PC-9 (cell line): ENCODE data around the gene ZNF284. TPM values are rescaled to one million over a fixed set of nuclear protein-coding genes. Genes with fewer than 3 reads are reported as not detected.

ENCODE experiments used
- BruUV-seq: library from RNA; stranded (reverse); fragments of 400-500 nt; replicated peaks from 2 replicates; lab custom pipeline; 2021; lab: Mats Ljungman, UMichigan
- CTCF ChIA-PET: fragments of 300-600 bp; sonication (Branson Sonifier 250); formaldehyde crosslinking; loops from one replicate; lab custom pipeline; 2022; ENCODE audit warnings: antibody characterized with exemption; lab: Charles Lee
- POLR2A ChIA-PET: fragments of 300-600 bp; sonication (Branson Sonifier 250); formaldehyde crosslinking; loops from one replicate; lab custom pipeline; 2022; ENCODE audit warnings: antibody characterized with exemption; ENCODE audit not compliant: unreplicated experiment; lab: Charles Lee
- DNase-seq, 2 experiments: peaks; one replicate each; pipeline versions ENCODE4 v3.0.0 to v3.0.0-alpha.2; 2015 to 2022; ENCODE audit warnings: mixed read lengths in 1 of 2
- H2AFZ ChIP-seq: fragments of 200-600 bp; sonication (generic); 2 replicates; pipeline ENCODE4 v1.8.1; 2017; ENCODE audit warnings: antibody characterized with exemption
- H3F3A ChIP-seq: fragments of 200-600 bp; sonication (generic); 2 replicates; pipeline ENCODE4 v1.8.1; 2017; ENCODE audit warnings: antibody characterized with exemption, mild to moderate bottlenecking, low read depth; ENCODE audit not compliant: insufficient read depth
- H3K27ac ChIP-seq: fragments of 200-600 bp; sonication (generic); 2 replicates; pipeline ENCODE4 v1.6.1; 2016; ENCODE audit warnings: mixed run types
- H3K27me3 ChIP-seq: fragments of 200-600 bp; sonication (generic); 2 replicates; pipeline ENCODE4 v1.6.1; 2016; ENCODE audit warnings: low read depth, mixed run types; ENCODE audit not compliant: insufficient read depth
- H3K36me3 ChIP-seq: fragments of 200-600 bp; sonication (generic); 2 replicates; pipeline ENCODE4 v1.6.1; 2016; ENCODE audit warnings: low read depth, mixed run types
- H3K4me1 ChIP-seq: fragments of 200-600 bp; sonication (generic); replicated peaks from 2 replicates; pipeline ENCODE4 v1.6.1; 2016; ENCODE audit warnings: mixed run types; ENCODE audit not compliant: insufficient read depth
- H3K4me2 ChIP-seq: fragments of 200-600 bp; sonication (generic); 2 replicates; pipeline ENCODE4 v1.6.1; 2017; ENCODE audit warnings: mixed run types
- H3K4me3 ChIP-seq: fragments of 200-600 bp; sonication (generic); 2 replicates; pipeline ENCODE4 v1.6.1; 2016; ENCODE audit warnings: mixed run types
- H3K79me2 ChIP-seq: fragments of 200-600 bp; sonication (generic); 2 replicates; pipeline ENCODE4 v1.6.1; 2017; ENCODE audit warnings: low read depth, mixed run types
- H3K9me2 ChIP-seq: fragments of 200-600 bp; sonication (generic); 2 replicates; pipeline ENCODE4 v1.8.1; 2017; ENCODE audit warnings: mild to moderate bottlenecking; ENCODE audit not compliant: insufficient read depth
- H3K9me3 ChIP-seq: fragments of 200-600 bp; sonication (generic); 2 replicates; pipeline ENCODE4 v1.8.1; 2016; ENCODE audit warnings: low read depth; ENCODE audit not compliant: insufficient read depth
- H4K20me1 ChIP-seq: fragments of 200-600 bp; sonication (generic); 2 replicates; pipeline ENCODE4 v1.8.1; 2017; ENCODE audit not compliant: insufficient read depth
- EZH2 ChIP-seq: fragments of 200-600 bp; sonication (generic); IDR thresholded peaks from 2 replicates; pipeline ENCODE4 v1.8.0; 2017; ENCODE audit warnings: antibody characterized with exemption, low read depth
- intact Hi-C: fragments of 100-400 bp; cut with micrococcal nuclease; formaldehyde crosslinking; loops from one replicate; pipeline ENCODE4 v1.10.0; 2022; ENCODE audit not compliant: unreplicated experiment
- total RNA-seq: library from RNA; stranded (reverse); gene quantifications from 2 replicates; pipeline ENCODE4 v1.2.3, GENCODE V29; 2021
- TF ChIP-seq, protein P1 (sequence below): fragments of 200-600 bp; sonication (generic); conservative IDR thresholded peaks from 2 replicates; pipeline ENCODE4 v1.6.1; 2017; ENCODE audit warnings: mixed run types, antibody characterized with exemption, mild to moderate bottlenecking, moderate library complexity

ZNF284 gene
- total RNA-seq, 1 experiment from 2014 or later = 2.0 TPM

DNA sequence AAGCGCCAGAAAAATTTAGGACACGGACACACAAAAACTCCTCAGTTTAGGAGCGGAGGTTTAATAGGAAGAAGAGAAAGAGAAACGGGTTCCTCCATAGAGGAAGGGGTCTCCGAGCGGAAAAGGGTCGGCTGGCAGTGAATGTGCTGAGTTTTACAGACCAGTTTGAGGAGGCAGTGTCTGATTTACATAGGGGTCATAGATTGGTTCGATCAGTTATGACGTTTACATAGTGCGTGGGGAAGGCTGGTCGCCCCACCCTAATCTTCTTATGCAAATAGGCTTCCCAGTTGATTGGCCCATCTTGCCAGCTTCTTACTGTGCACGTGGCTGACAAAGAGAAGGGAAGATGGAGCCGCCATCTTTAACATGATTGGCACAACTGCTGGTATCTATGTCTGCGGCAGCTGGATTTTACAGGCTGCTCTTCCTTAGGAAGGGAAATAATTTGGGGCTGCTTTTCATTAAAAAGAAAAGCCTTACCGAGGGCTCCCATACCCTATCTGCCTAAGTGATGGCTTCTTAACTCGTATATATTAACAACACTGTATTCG, 40.0 kb downstream of the ZNF284 start:
- H3K4me3 ChIP-seq = peak overlapping the region; percentile 80
- peak in 1 of 2 experiments; percentile 11 for DNase-seq

GRCh38 chr19:44112802-44113137, 40.8 kb downstream of the ZNF284 start:
- H3K9me3 ChIP-seq = peaks cover 34% of the 10 kb centered on the region
- H3K4me2 ChIP-seq = peak overlapping the region; percentile 91
- H3K9me2 ChIP-seq = no peaks in the 10 kb centered on the region
- ChIA-PET CTCF (no interaction called here), POLR2A (no interaction called here)
- no peaks in the 10 kb centered on the region for H3F3A ChIP-seq
- no peaks in the 10 kb centered on the region; the same call in 1 of the 2 replicates for H3K36me3 ChIP-seq
- peaks cover 14% of the 10 kb centered on the region; the same call in 1 of the 2 replicates for H3K4me1 ChIP-seq
- DNase-seq = no peak
- TF ChIP-seq, protein P1, sequence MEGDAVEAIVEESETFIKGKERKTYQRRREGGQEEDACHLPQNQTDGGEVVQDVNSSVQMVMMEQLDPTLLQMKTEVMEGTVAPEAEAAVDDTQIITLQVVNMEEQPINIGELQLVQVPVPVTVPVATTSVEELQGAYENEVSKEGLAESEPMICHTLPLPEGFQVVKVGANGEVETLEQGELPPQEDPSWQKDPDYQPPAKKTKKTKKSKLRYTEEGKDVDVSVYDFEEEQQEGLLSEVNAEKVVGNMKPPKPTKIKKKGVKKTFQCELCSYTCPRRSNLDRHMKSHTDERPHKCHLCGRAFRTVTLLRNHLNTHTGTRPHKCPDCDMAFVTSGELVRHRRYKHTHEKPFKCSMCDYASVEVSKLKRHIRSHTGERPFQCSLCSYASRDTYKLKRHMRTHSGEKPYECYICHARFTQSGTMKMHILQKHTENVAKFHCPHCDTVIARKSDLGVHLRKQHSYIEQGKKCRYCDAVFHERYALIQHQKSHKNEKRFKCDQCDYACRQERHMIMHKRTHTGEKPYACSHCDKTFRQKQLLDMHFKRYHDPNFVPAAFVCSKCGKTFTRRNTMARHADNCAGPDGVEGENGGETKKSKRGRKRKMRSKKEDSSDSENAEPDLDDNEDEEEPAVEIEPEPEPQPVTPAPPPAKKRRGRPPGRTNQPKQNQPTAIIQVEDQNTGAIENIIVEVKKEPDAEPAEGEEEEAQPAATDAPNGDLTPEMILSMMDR = no peak
- no peak for TF ChIP-seq EZH2
- no peaks in the 10 kb centered on the region for H3K27me3 ChIP-seq
- intact Hi-C loops = loop anchor here (1.0 to 10.0 kb wide), 7 partner anchors 18 to 192 kb away; partner anchors contain the start of genes ZNF155, ZNF222, ZNF224 and ZNF235
- H3K27ac ChIP-seq = no peak overlapping the region
- peak overlapping the region; percentile 91 for H2AFZ ChIP-seq
- H3K79me2 ChIP-seq = no peaks in the 10 kb centered on the region
- H4K20me1 ChIP-seq = no peaks in the 10 kb centered on the region
- no TSS peak for BruUV-seq
- peak overlapping the region; percentile 80 for H3K4me3 ChIP-seq

More for the DNA sequence above, 40.0 kb downstream of the ZNF284 start:
- Histone ChIP-seq H3K79me2 (no peaks in the 10 kb centered on the region), H3F3A (no peaks in the 10 kb centered on the region), H3K9me2 (no peaks in the 10 kb centered on the region), H3K9me3 (peaks cover 34% of the 10 kb centered on the region), H3K4me1 (peaks cover 14% of the 10 kb centered on the region; the same call in 1 of the 2 replicates), H3K27me3 (no peaks in the 10 kb centered on the region), H3K27ac (no peak overlapping the region), H3K36me3 (peaks cover 7% of the 10 kb centered on the region; the same call in 1 of the 2 replicates), H2AFZ (peak overlapping the region; percentile 91), H3K4me2 (peak overlapping the region; percentile 91), H4K20me1 (no peaks in the 10 kb centered on the region)
- no TSS peak for BruUV-seq
- TF ChIP-seq, protein P1 = no peak
- TF ChIP-seq EZH2 = no peak
- ChIA-PET CTCF (no interaction called here), POLR2A (no interaction called here)
- intact Hi-C loops = loop anchor here (5.0 to 10.0 kb wide), 2 partner anchors 95 to 193 kb away; partner anchors contain the start of gene ZNF235

GRCh38 chr19:44113138-44113783, 41.3 kb downstream of the ZNF284 start, which contains the start of gene ZNF225:
ZNF225 (plus strand) TSS chr19:44113399; CDS start chr19:44115828, 2,429 bp downstream.
- ChIA-PET POLR2A (no interaction called here), CTCF (no interaction called here)
- peak within 1 kb of the TSS; percentile 80 for H3K4me3 ChIP-seq
- H3F3A ChIP-seq = no peaks in the 10 kb centered on the region
- peaks cover 14% of the 10 kb centered on the region; the same call in 1 of the 2 replicates for H3K4me1 ChIP-seq
- TF ChIP-seq, protein P1 = no peak
- TF ChIP-seq EZH2 = no peak
- H3K9me2 ChIP-seq = no peaks in the 10 kb centered on the region
- H3K27me3 ChIP-seq = no peaks in the 10 kb centered on the region
- intact Hi-C loops = loop anchor here (1.0 to 10.0 kb wide), 7 partner anchors 19 to 192 kb away; partner anchors contain the start of genes ZNF155, ZNF222, ZNF224 and ZNF235
- H2AFZ ChIP-seq = peak within 1 kb of the TSS; percentile 93
- no peak within 1 kb of the TSS for H3K27ac ChIP-seq
- DNase-seq = peak; percentile 91 to 97
- no peaks in the 10 kb centered on the region for H3K79me2 ChIP-seq
- peaks cover 29% of the 10 kb centered on the region for H3K9me3 ChIP-seq
- H4K20me1 ChIP-seq = no peaks in the 10 kb centered on the region
- H3K36me3 ChIP-seq = no peaks in the 10 kb centered on the region; the same call in 1 of the 2 replicates
- BruUV-seq = no TSS peak
- peak within 1 kb of the TSS; percentile 91 for H3K4me2 ChIP-seq
